ENCODE results near the gene SLC9A8.

SLC9A8 gene

DNA sequence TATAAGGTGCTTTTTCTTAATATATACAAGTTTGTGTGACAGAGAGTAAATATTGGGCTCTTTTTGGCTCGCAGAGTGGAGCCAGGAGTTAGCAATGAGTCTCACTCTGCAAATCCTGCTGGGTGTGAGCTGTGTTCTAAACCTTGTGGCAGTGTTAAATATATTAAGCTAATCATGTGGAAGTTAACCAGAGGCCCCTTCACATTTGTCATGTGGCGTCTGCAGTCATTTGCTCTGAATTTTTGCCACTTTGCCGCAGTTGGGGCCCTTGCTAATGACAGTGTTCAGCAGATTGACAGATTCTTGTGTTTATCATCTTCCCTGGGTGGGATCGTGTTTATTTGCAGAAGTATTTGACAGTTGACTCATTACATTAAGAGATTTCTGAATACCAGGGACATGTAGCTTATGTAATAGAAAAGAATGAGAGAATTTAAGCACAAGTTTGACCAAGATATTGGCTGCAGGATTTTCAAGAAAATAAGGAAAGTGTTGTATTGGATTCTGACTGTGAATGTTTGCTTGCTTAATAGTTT, 64.8 kb downstream of the SLC9A8 start:
- DNase-seq (ENCODE audit: low read depth), result no peak

GRCh38 chr20:49878977-49879376, 66.3 kb downstream of the SLC9A8 start:
- no peak for DNase-seq (ENCODE audit: low read depth)

DNA sequence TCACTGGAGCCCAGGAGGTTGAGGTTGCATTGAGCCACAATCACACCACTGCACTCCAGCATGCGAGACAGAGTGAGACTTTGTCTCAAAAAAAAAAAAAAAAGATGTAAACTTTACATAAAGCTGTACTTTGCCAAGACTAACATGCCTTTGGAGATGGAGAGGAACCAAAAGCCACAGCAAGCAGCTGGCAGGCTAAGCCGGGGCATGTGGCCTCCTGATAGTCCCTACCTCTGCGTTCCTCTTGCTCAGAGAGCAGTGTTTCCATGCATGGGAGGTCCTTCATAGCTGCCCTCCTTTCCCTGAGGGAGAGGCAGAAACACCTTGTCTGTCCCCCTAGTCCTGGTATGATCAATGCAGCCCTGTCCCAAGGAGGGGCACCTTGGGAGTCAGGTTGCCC, 67.5 kb downstream of the SLC9A8 start:
- no peak for DNase-seq (ENCODE audit: low read depth)

DNA sequence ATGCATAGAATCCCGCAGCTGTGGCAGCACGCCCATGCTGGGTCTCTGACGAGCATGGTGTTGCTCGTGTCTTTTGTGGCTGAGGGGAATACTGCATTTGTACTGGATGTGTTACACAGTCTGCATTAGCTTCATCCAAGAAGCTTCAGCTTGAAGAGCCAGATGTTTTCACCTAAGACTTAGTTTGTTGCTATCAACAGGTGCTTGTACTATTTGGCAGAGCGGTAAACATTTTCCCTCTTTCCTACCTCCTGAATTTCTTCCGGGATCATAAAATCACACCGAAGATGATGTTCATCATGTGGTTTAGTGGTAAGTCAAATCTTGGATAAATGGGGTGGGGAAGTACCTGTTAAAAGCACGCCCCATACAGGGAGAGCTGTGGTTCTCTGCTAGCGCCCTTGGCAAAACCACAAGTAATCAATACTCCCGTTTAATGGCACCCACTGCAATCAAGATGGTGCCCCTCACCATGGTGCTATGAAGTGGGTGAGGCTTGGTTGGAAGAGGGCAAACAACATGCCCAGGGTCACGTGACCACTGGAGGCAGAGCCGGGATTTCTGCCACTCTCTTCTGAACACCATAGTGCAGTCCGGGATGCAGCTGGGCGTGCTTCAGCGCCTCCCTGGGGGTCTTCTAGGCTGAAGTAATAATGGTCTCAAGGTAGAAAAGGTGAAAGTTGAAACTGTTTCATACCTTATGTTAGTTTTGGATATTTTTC, 68.3 kb downstream of the SLC9A8 start:
- no peak for DNase-seq (ENCODE audit: low read depth)

GRCh38 chr20:49882171-49882970, 69.7 kb downstream of the SLC9A8 start:
- no peak for DNase-seq (ENCODE audit: low read depth)

GRCh38 chr20:49883246-49883802, 70.7 kb downstream of the SLC9A8 start:
- DNase-seq (ENCODE audit: low read depth), result no peak

GRCh38 chr20:49885558-49886332, 73.1 kb downstream of the SLC9A8 start:
- no peak for DNase-seq (ENCODE audit: low read depth)

GRCh38 chr20:49886571-49887213, 74.1 kb downstream of the SLC9A8 start:
- DNase-seq (ENCODE audit: low read depth), result no peak

DNA sequence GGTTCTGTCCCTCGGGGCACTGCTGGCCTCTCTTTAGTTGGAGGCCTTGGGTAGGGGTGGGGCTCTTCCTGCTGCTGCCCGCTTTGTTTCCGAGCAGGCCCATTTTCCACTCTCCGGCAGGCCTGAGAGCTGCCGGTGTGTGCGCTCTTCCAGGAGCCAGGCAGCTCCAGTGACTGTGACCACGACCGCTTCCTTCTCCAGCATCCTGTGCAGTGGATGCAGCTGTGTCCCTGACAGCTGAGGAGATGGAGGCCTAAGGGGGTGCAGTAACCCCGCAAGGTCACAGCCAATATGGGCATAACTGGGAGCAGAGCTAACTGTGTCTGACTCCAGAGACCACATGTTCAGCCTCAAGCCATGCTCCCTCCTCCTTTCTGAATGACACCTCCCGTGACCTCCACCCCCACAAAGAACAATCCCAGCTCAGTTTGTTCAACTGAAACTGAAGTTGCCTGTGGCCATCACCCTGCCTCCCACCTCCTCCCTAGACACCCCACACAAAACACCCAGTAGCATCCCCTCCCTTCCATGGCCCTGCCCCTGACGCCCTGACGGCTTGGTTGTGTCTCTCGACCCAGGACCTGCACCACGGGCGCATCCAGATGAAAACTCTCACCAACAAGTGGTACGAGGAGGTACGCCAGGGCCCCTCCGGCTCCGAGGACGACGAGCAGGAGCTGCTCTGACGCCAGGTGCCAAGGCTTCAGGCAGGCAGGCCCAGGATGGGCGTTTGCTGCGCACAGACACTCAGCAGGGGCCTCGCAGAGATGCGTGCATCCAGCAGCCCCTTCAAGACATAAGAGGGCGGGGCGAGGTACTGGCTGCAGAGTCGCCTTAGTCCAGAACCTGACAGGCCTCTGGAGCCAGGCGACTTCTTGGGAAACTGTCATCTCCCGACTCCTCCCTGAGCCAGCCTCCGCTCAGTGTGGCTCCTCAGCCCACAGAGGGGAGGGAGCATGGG, 74.9 kb downstream of the SLC9A8 start:
- DNase-seq (ENCODE audit: low read depth), result no peak

DNA sequence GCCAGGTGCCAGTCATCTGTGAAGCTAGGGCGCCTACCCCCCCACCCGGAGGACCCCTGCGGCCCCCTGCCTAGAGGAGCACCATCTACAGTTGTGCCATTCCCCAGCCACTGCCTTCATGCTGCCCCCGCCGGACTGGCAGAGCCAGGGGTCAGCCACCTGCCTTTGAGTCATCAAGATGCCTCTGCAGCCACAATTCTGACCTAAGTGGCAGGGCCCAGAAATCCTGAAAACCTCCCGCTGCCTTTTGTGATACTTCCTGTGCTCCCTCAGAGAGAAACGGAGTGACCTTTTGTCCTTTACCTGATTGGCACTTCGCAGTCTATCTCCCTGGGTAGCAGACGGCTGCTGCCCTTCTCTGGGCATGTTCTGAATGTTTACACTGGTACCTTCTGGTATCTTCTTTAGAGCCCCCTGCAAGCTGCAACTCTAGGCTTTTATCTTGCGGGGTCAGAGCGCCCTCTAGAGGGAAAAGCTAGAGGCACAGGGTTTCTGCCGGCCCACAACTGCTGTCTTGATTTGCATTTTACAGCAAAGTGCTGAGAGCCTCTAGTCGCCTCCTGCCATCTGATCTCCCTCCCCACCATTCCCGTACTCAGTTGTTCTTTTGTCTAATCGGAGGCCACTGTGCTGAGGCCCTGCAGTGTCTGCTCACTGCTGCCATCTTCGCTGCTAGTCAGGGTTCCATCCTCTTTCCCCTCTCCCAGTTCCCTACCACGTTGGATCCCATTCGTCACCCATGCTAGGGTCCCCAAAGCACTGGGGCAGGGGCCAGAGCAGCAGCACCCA, 75.8 kb downstream of the SLC9A8 start:
- peak; percentile 11 for DNase-seq (ENCODE audit: low read depth)

DNA sequence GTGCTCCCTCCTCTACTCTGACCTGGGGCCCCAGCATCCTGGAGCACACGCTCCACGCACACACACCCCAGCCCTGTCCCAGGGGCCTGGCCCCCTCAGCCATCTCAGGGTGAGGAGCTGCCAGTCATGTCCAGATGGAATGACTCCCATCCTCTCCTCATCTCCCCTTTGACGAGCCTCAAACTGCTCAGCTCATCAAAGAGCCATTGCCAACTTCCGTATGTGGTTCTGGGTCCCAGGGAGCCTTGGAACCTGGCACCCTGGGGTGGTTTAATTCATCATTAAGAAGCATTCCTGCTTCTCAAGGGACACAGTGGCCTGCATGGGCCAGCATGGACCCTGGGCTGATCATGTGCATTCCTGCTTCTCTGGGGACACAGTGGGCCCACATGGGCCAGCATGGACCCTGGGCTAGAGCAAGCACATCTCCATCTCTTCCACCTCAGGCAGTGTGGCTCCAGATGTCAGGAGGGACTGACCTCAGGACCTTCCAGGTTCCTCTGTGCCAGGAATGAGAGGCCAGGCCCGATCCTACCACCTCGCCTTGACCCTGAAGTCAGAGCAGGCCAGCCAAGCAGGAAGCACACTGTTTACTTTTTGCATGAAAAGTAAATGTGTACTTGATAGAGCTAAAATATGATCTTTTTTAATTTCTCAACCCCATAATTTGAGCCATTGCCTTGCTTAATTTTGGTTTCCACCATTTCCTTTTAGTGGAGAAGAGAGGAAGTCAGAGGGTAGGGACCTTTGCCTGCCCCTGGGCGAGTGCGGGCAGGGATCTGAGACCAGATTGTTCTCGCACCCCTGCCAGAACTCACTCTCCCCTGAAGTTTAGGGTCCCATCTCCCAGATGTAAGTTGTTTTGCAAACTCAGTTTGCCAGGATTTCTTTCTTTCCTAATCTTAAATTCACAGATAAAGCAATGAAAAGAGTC, 76.6 kb downstream of the SLC9A8 start:
- DNase-seq (ENCODE audit: low read depth), result no peak

DNA sequence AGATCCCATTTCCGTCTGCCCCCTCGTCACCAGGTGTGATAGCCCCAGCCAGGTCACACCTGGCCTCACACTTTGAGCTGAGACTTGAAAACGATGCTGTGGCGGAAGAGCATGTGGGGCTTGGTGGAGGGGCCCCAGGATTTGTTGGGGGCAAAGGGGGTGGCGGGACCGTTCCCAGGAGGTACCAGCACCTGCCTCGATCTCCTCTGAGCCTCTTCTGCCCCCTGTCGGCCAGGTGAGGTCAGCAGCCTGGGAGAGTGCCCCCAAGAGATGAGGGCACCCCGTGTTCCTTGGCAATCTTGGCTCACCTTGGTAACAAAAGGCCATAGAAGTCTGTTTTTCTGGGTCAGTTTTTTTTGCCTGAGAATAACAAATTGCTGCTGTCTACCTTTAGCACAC, 77.3 kb downstream of the SLC9A8 start:
- no peak for DNase-seq (ENCODE audit: low read depth)

- no peak for DNase-seq (ENCODE audit: low read depth)
These were observed 78.1 kb downstream of the SLC9A8 start for GRCh38 chr20:49890471-49891361.

GRCh38 chr20:49891476-49892110, 79.0 kb downstream of the SLC9A8 start:
- DNase-seq (ENCODE audit: low read depth), result no peak

- DNase-seq (ENCODE audit: low read depth), result no peak
These were observed 79.6 kb downstream of the SLC9A8 start for GRCh38 chr20:49892260-49892659.

DNA sequence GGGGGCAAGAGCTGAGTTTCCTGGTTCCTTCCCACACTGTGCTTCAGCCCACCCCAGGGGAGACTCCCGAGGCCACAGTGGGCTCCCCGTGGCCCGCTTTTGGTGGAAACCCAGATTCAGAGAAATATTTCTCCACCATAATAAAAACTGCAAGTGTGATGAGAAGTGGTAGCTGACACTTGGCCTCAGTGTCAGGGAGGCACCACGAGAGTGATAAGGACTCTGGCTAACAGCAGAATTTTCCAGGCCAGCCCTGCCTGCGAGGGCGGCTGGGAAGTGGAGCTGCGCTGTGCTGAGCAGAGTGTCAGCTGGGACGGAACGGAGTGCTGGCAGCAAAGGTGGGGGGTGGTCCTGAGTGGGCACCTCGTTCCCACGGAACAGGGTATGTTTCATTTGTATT, 80.2 kb downstream of the SLC9A8 start:
- DNase-seq (ENCODE audit: low read depth), result no peak

Data from GM04504 (cell line).